HG03064 (cell line): Measurements from ENCODE around the gene ZNF318.

Source experiments
- ATAC-seq: cut with Tn5 transposase; IDR thresholded peaks from one replicate; pipeline ENCODE4 v1.9.1; 2021; ENCODE audit warnings: low read depth; ENCODE audit not compliant: unreplicated experiment

Gene ZNF318

DNA sequence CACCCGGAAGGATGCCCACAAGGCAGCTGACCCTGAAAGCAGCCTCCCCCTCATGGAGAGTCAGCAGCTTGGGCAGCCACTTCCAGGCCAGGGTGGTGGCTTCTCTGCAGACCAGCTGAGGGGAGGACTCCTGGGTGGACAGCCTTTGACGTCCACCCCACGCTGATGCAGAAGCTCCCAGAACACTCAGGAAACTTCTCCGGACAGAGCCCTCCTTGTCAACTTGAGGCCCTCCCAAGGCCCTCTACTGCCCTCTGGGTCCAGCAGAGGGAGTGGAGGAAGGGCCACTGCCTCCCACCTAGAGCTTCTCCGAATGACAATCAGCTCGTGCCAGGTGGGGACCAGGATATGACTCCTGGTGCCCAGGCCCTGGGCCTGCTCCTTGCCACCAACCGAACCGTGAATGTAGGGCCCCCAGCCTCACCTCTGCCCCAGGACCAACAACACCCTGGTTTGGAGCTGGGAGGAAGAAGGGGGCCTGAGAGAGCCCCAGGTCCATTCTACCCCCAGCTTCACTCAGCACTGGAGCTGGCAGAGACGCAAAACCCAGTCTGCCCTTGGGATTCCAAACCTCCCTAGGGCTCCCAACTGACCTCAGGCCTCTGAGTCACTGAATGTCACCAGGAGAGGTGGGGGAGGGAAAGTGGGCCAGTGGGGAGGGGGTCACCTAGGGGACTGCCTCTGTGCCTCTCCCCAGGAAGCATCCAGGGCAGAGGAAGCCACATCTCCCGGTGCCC is 82.3 kb downstream of the ZNF318 start:
- ATAC-seq, result no peak

DNA sequence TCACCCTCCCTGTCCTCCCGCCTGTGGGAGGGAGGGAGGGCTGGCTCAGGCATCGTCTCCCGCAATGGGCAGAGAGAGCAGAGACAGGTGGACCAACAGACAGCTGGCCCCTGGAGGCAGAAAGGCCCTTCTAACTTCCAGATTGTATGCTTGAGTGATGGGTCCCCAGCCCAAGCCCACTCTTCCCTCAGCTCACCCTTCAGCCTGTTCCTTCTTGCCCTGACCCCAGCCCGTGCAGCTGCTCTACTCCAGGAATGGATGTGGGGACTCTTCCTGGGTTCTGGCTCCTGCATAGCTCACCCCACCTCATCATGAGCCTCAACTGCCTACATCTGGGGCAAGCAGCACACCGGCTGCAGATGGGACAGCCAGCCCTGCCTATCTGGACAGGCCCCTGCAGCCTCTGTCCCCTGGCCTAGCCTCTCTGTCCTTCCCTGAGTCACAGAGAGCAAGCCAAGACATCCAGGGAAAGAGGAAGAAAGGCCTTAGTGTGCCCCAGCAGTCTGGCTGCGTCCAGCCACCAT is 82.9 kb downstream of the ZNF318 start:
- no peak for ATAC-seq
